GM12878 (cell line): ENCODE results near the gene CMTM3. TPM values are rescaled to one million over a fixed set of nuclear protein-coding genes. Genes with fewer than 3 reads are reported as not detected.

ENCODE experiments used
- ATAC-seq: fragments of 200-7000 bp; cut with Tn5 transposase; 3 replicates; pipeline ENCODE4 v1.9.1; 2020; ENCODE audit warnings: mild to moderate bottlenecking, moderate library complexity
- BruUV-seq: library from RNA; stranded (reverse); fragments of 400-500 nt; replicated peaks from 2 replicates; lab custom pipeline; 2021; lab: Mats Ljungman, UMichigan
- CTCF ChIA-PET: fragments of 300-600 bp; sonication (Branson Sonifier 250); formaldehyde crosslinking; extraction: SDS; loops from one replicate; lab custom pipeline; 2021; ENCODE audit warnings: inconsistent platforms; lab: Yijun Ruan, JAX
- POLR2A ChIA-PET: fragments of 350-600 bp; formaldehyde crosslinking; extraction: SDS; loops from one replicate; lab custom pipeline; 2021; ENCODE audit warnings: inconsistent platforms; lab: Charles Lee
- RAD21 ChIA-PET: fragments of 300-600 bp; sonication (Branson Sonifier 250); formaldehyde crosslinking; loops from one replicate; lab custom pipeline; 2023; ENCODE audit warnings: antibody characterized with exemption; ENCODE audit not compliant: unreplicated experiment; lab: Charles Lee
- SMC1A ChIA-PET: fragments of 300-600 bp; sonication (Branson Sonifier 250); formaldehyde crosslinking; loops from one replicate; lab custom pipeline; 2023; ENCODE audit not compliant: unreplicated experiment, uncharacterized antibody; lab: Charles Lee
- DNase-seq: peaks from one replicate; pipeline ENCODE4 v3.0.0-alpha.2; 2011; ENCODE audit warnings: low read depth, low spot score
- FAIRE-seq: peaks from 3 replicates; lab custom pipeline; 2011; peaks lifted over from hg19 to GRCh38; lab: Jason Lieb, UNC
- H2AFZ ChIP-seq: 2 replicates; pipeline ENCODE4 v1.6.0; 2011; ENCODE audit warnings: low read depth, low read length, control low read depth; ENCODE audit not compliant: control insufficient read depth
- H3K27ac ChIP-seq: 2 replicates; pipeline ENCODE4 v1.5.1; 2011; ENCODE audit warnings: control low read depth; ENCODE audit not compliant: control insufficient read depth, insufficient read depth
- H3K27me3 ChIP-seq, 2 experiments: replicated peaks in 1 of 2; 2 replicates each; pipeline versions ENCODE4 v1.6.0 to v1.6.1; 2011; ENCODE audit warnings: low read length in 1 of 2; ENCODE audit not compliant: control insufficient read depth in 2 of 2, insufficient read depth in 2 of 2
- H3K36me3 ChIP-seq, 2 experiments: 2 replicates each; pipeline ENCODE4 v1.5.1; 2011; ENCODE audit warnings: low read length in 1 of 2; ENCODE audit not compliant: control insufficient read depth in 2 of 2, insufficient read depth in 2 of 2
- H3K4me1 ChIP-seq: 2 replicates; pipeline ENCODE4 v1.6.1; 2011; ENCODE audit warnings: mild to moderate bottlenecking, low read length, moderate library complexity, mixed read lengths; ENCODE audit not compliant: control insufficient read depth, insufficient read depth
- H3K4me2 ChIP-seq: 2 replicates; pipeline ENCODE4 v1.6.0; 2011; ENCODE audit warnings: control low read depth; ENCODE audit not compliant: control insufficient read depth, insufficient read depth
- H3K4me3 ChIP-seq: fragments of 200-600 bp; sonication (generic); 2 replicates; pipeline ENCODE4 v1.5.1; 2016
- H3K79me2 ChIP-seq: 2 replicates; pipeline ENCODE4 v1.6.0; 2011; ENCODE audit warnings: low read length; ENCODE audit not compliant: control insufficient read depth, insufficient read depth
- H3K9ac ChIP-seq: 2 replicates; pipeline ENCODE4 v1.8.0; 2011; ENCODE audit warnings: low read length, control low read depth, mixed read lengths; ENCODE audit not compliant: control insufficient read depth, insufficient read depth
- H3K9me3 ChIP-seq: replicated peaks from 3 replicates; pipeline ENCODE4 v1.5.1; 2011; ENCODE audit warnings: mild to moderate bottlenecking, low read length; ENCODE audit not compliant: control insufficient read depth, insufficient read depth
- H4K20me1 ChIP-seq: 2 replicates; pipeline ENCODE4 v1.6.0; 2011; ENCODE audit not compliant: control insufficient read depth, insufficient read depth
- ASH2L ChIP-seq: fragments of 300-600, 200-600 bp; sonication (generic); IDR thresholded peaks from 2 replicates; pipeline ENCODE4 v1.6.1; 2017; ENCODE audit warnings: low read depth, mild to moderate bottlenecking, borderline replicate concordance
- EP300 ChIP-seq, 2 experiments: fragments of 150-350 bp in 1 of 2; IDR thresholded peaks; 2 replicates each; pipeline ENCODE4 v1.6.1; 2011 to 2012; ENCODE audit warnings: low read depth in 2 of 2, low read length in 2 of 2, borderline replicate concordance in 1 of 2, improper control_type of control experiment in 1 of 2, inconsistent platforms in 1 of 2; ENCODE audit not compliant: control insufficient read depth in 1 of 2
- ESRRA ChIP-seq: IDR thresholded peaks from 2 replicates; pipeline ENCODE4 v1.6.1; 2012; ENCODE audit warnings: mild to moderate bottlenecking, low read length, improper control_type of control experiment
- FOXK2 ChIP-seq: fragments of 450-650 bp; IDR thresholded peaks from 2 replicates; pipeline ENCODE4 v1.6.1; 2017; ENCODE audit warnings: mild to moderate bottlenecking, moderate library complexity
- GABPA ChIP-seq: IDR thresholded peaks from 2 replicates; pipeline ENCODE4 v1.6.1; 2014; ENCODE audit warnings: antibody characterized with exemption, low read depth, mild to moderate bottlenecking, inconsistent platforms
- JUNB ChIP-seq: IDR thresholded peaks from 2 replicates; pipeline ENCODE4 v1.6.1; 2016; ENCODE audit warnings: antibody characterized with exemption, mild to moderate bottlenecking
- MTA2 ChIP-seq: fragments of 450-650 bp; IDR thresholded peaks from 2 replicates; pipeline ENCODE4 v1.6.1; 2016; ENCODE audit warnings: low read depth, mild to moderate bottlenecking, moderate library complexity
- MYB ChIP-seq: fragments of 150-350 bp; IDR thresholded peaks from 2 replicates; pipeline ENCODE4 v1.6.1; 2014; ENCODE audit warnings: mild to moderate bottlenecking, low read depth, low read length, borderline replicate concordance
- NFYA ChIP-seq: IDR thresholded peaks from 2 replicates; pipeline ENCODE4 v1.6.1; 2011; ENCODE audit warnings: low read depth, mild to moderate bottlenecking, low read length, improper control_type of control experiment, borderline replicate concordance
- NR2C2 ChIP-seq: IDR thresholded peaks from 2 replicates; pipeline ENCODE4 v1.6.1; 2011; ENCODE audit warnings: borderline replicate concordance, low read depth; ENCODE audit not compliant: control insufficient read depth, insufficient read length
- POLR2AphosphoS2 ChIP-seq: IDR thresholded peaks from 2 replicates; pipeline ENCODE4 v1.6.1; 2011; ENCODE audit warnings: low read depth, mild to moderate bottlenecking, low read length, improper control_type of control experiment, moderate library complexity
- RAD21 ChIP-seq: IDR thresholded peaks from 2 replicates; pipeline ENCODE4 v1.6.1; 2011; ENCODE audit warnings: mild to moderate bottlenecking, low read depth, low read length, moderate library complexity; ENCODE audit not compliant: insufficient read depth
- SREBF1 ChIP-seq: IDR thresholded peaks from 2 replicates; pipeline ENCODE4 v1.6.1; 2012; ENCODE audit warnings: mild to moderate bottlenecking, low read length
- SRF ChIP-seq, 2 experiments: IDR thresholded peaks; 2 replicates each; pipeline ENCODE4 v1.6.1; 2011; ENCODE audit warnings: low read depth in 2 of 2, low read length in 2 of 2, mild to moderate bottlenecking in 1 of 2, moderate library complexity in 1 of 2
- SUZ12 ChIP-seq: fragments of 200-600 bp; sonication (generic); IDR thresholded peaks from one replicate; pipeline ENCODE4 v1.6.1; 2018; ENCODE audit warnings: antibody characterized with exemption, mild to moderate bottlenecking; ENCODE audit not compliant: unreplicated experiment
- ZNF207 ChIP-seq: fragments of 450-650 bp; IDR thresholded peaks from 2 replicates; pipeline ENCODE4 v1.6.1; 2014; ENCODE audit warnings: antibody characterized with exemption, mild to moderate bottlenecking, borderline replicate concordance
- ZNF217 ChIP-seq: fragments of 450-650 bp; IDR thresholded peaks from 2 replicates; pipeline ENCODE4 v1.6.1; 2017; ENCODE audit warnings: antibody characterized with exemption, mild to moderate bottlenecking
- ZNF274 ChIP-seq: IDR thresholded peaks from one replicate; pipeline ENCODE4 v1.8.0; 2011; ENCODE audit not compliant: insufficient read length, insufficient read depth
- ZNF384 ChIP-seq: IDR thresholded peaks from 2 replicates; pipeline ENCODE4 v1.6.1; 2012; ENCODE audit warnings: low read depth, mild to moderate bottlenecking, low read length, improper control_type of control experiment, borderline replicate concordance
- WGBS: methylation state at CpG from one replicate; pipeline ENCODE4 v1.1.6; 2016; ENCODE audit warnings: low lambda C conversion rate; ENCODE audit not compliant: insufficient replicate concordance, insufficient coverage; ENCODE audit errors: missing lambda C conversion rate; 5-methylcytosine and 5-hydroxymethylcytosine counted together
- in situ Hi-C: fragments of 300-500 bp; cut with MboI; formaldehyde crosslinking; loops from 9 replicates; pipeline ENCODE4 v1.14.3; 2018; ENCODE audit warnings: mixed read lengths
- intact Hi-C: fragments of 100-400 bp; cut with micrococcal nuclease; formaldehyde crosslinking; loops from one replicate; pipeline ENCODE4 v1.14.2; 2022; ENCODE audit not compliant: unreplicated experiment
- polyA plus RNA-seq, 11 experiments: library from polyadenylated mRNA; depleted of rRNA in 4 of 11; unstranded in 6 of 11; stranded (reverse) in 5 of 11; fragments of >200 nt; fragmentation: Nextera tagmentation in 4 of 11; fragmentation: Illumina TruSeq in 1 of 11; extraction: Ambion mirVana in 4 of 11; extraction: Trizol in 1 of 11; gene quantifications; 1 replicate in 1 of 11; 2 replicates in 10 of 11; pipeline versions ENCODE4 v1.2.1 to v1.2.3, GENCODE V29; 2011 to 2016; ENCODE audit warnings: inconsistent platforms in 2 of 11, missing spikeins in 2 of 11, low read depth in 1 of 11
- total RNA-seq, 4 experiments: library from RNA; depleted of rRNA in 3 of 4; stranded (reverse); fragments of >200 nt in 3 of 4; fragmentation: Illumina TruSeq in 1 of 4; extraction: Trizol in 1 of 4; gene quantifications; 2 replicates each; pipeline versions ENCODE4 v1.2.1 to v1.2.3, GENCODE V29; 2013 to 2021
- TF ChIP-seq, protein P1 (sequence below): fragments of 450-650 bp; IDR thresholded peaks from 2 replicates; pipeline ENCODE4 v1.6.1; 2018; ENCODE audit warnings: mild to moderate bottlenecking, low read depth, moderate library complexity; ENCODE audit not compliant: partially characterized antibody

Gene CMTM3
- total and polyA plus RNA-seq, 10 of the 15 experiments (the other 5 are each of a cell fraction or from before 2014, with no cell fraction given), result 5.4 to 47.4 (median 28.6) TPM

- 0 out of 4 replicates have a peak, but pooled peaks of 1 of the 2 experiments have one; percentile 15 for TF ChIP-seq EP300 (IDR thresholded peaks at IDR 0.05; ENCODE audit: borderline replicate concordance in 1 of 2, control insufficient read depth in 1 of 2, low read depth in 2 of 2, low read length in 2 of 2)
- TF ChIP-seq JUNB, result 0 out of 2 replicates have a peak, but pooled peaks have one; percentile 30
- no peak for TF ChIP-seq SRF (IDR thresholded peaks at IDR 0.05; ENCODE audit: low read depth in 2 of 2, low read length in 2 of 2)
These were observed 15.3 kb downstream of the CMTM3 start (continued) for GRCh38 chr16:66619534-66620428.

- Histone ChIP-seq H3K36me3 (no peaks in the 10 kb centered on the region), H3K4me2 (no peak overlapping the region), H3K27me3 (peaks cover 0 to 4% of the 10 kb centered on the region in 2 experiments; a peak in 2 of 4 replicates), H2AFZ (no peak overlapping the region), H3K4me1 (no peaks in the 10 kb centered on the region), H3K9me3 (no peaks in the 10 kb centered on the region), H3K9ac (no peak overlapping the region), H4K20me1 (no peaks in the 10 kb centered on the region), H3K4me3 (no peak overlapping the region), H3K79me2 (no peaks in the 10 kb centered on the region), H3K27ac (no peak overlapping the region)
- in situ Hi-C loops, result no loop called here
- intact Hi-C loops, result no loop called here
- POLR2A ChIA-PET, result no interaction called here
- FAIRE-seq (no peak), DNase-seq (no peak), ATAC-seq (no peak)
- SMC1A ChIA-PET, result interaction anchor here (0.9 kb wide), 1 partner anchor 12 kb away, joined by 3 read pairs; no protein-coding TSS in a partner anchor
- BruUV-seq, result no TSS peak
- 16% methylated on average over 8 of the region's 8 CpGs for WGBS
- RAD21 ChIA-PET, result interaction anchor here (0.5 kb wide), 2 partner anchors 43 to 407 kb away, joined by 3 read pairs; no protein-coding TSS in a partner anchor
- CTCF ChIA-PET, result interaction anchor here (1.2 to 4.6 kb wide), 4 partner anchors 12 to 213 kb away, joined by 3 to 32 read pairs (median 3); partner anchors contain the start of gene CMTM3
- no peak for TF ChIP-seq GABPA
- TF ChIP-seq SREBF1, result no peak
- TF ChIP-seq SUZ12, result no peak
- TF ChIP-seq ZNF217, result no peak
- no peak for TF ChIP-seq NFYA
- TF ChIP-seq, protein P1, sequence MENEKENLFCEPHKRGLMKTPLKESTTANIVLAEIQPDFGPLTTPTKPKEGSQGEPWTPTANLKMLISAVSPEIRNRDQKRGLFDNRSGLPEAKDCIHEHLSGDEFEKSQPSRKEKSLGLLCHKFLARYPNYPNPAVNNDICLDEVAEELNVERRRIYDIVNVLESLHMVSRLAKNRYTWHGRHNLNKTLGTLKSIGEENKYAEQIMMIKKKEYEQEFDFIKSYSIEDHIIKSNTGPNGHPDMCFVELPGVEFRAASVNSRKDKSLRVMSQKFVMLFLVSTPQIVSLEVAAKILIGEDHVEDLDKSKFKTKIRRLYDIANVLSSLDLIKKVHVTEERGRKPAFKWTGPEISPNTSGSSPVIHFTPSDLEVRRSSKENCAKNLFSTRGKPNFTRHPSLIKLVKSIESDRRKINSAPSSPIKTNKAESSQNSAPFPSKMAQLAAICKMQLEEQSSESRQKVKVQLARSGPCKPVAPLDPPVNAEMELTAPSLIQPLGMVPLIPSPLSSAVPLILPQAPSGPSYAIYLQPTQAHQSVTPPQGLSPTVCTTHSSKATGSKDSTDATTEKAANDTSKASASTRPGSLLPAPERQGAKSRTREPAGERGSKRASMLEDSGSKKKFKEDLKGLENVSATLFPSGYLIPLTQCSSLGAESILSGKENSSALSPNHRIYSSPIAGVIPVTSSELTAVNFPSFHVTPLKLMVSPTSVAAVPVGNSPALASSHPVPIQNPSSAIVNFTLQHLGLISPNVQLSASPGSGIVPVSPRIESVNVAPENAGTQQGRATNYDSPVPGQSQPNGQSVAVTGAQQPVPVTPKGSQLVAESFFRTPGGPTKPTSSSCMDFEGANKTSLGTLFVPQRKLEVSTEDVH, result no peak
- TF ChIP-seq POLR2AphosphoS2, result no peak
- TF ChIP-seq ASH2L, result no peak
- no peak for TF ChIP-seq RAD21
- no peak for TF ChIP-seq ZNF274
- TF ChIP-seq FOXK2, result no peak
- no peak for TF ChIP-seq ZNF207
- no peak for TF ChIP-seq MTA2
- no peak for TF ChIP-seq ESRRA
- TF ChIP-seq ZNF384, result no peak
- TF ChIP-seq NR2C2, result no peak
- no peak for TF ChIP-seq MYB
These were observed 15.9 kb downstream of the CMTM3 start for GRCh38 chr16:66620429-66620795.
